Caco-2 (cell line): Measurements from ENCODE around the gene IFNA21. TPM values are rescaled to one million over a fixed set of nuclear protein-coding genes. Genes with fewer than 3 reads are reported as not detected.
"Not testable (repeated sequence)": the region's sequence is repeated elsewhere in the genome, so short reads cannot be mapped to it uniquely, and the experiment has no call there.

Experiments used
- Bru-seq: library from RNA; stranded (reverse); fragments of 400-500 nt; gene quantifications from one replicate; lab custom pipeline; 2021; lab: Mats Ljungman, UMichigan
- BruChase-seq, 2 experiments: library from RNA; stranded (reverse); fragments of 400-500 nt; gene quantifications; one replicate each; lab custom pipeline; 2021; lab: Mats Ljungman, UMichigan
- BruUV-seq: library from RNA; stranded (reverse); fragments of 400-500 nt; replicated peaks from 2 replicates; lab custom pipeline; 2021; lab: Mats Ljungman, UMichigan
- CTCF ChIA-PET: fragments of 300-600 bp; sonication (Branson Sonifier 250); formaldehyde crosslinking; loops from one replicate; lab custom pipeline; 2022; ENCODE audit warnings: antibody characterized with exemption; lab: Charles Lee
- POLR2A ChIA-PET: fragments of 300-600 bp; sonication (Branson Sonifier 250); formaldehyde crosslinking; loops from one replicate; lab custom pipeline; 2022; ENCODE audit warnings: antibody characterized with exemption; lab: Charles Lee
- DNase-seq, 2 experiments: peaks; one replicate each; pipeline versions ENCODE4 v3.0.0 to v3.0.0-alpha.2; 2020 to 2022
- H3K27me3 ChIP-seq: replicated peaks from 2 replicates; pipeline ENCODE4 v1.6.0; 2011; ENCODE audit warnings: low read length; ENCODE audit not compliant: control insufficient read depth, insufficient read depth
- H3K36me3 ChIP-seq: 2 replicates; pipeline ENCODE4 v1.5.1; 2011; ENCODE audit warnings: low read length; ENCODE audit not compliant: control insufficient read depth, insufficient read depth
- H3K4me1 ChIP-seq: fragments of 250-450 bp; sonication (Bioruptor Pico); 2 replicates; pipeline ENCODE4 v1.5.1; 2020; ENCODE audit warnings: mild to moderate bottlenecking
- H3K4me3 ChIP-seq: 2 replicates; pipeline ENCODE4 v1.5.1; 2011; ENCODE audit warnings: low read depth, mild to moderate bottlenecking, control low read depth, low read length
- H3K9me3 ChIP-seq: fragments of 250-450 bp; sonication (Bioruptor Pico); 2 replicates; pipeline ENCODE4 v1.5.1; 2020; ENCODE audit warnings: mild to moderate bottlenecking, moderate library complexity
- H3K27ac Mint-ChIP-seq: one replicate; pipeline ENCODE4 v1.8.0; 2022; ENCODE audit warnings: mixed read lengths; ENCODE audit not compliant: unreplicated experiment
- H3K27me3 Mint-ChIP-seq: one replicate; pipeline ENCODE4 v1.8.0; 2022; ENCODE audit warnings: mixed read lengths; ENCODE audit not compliant: insufficient read depth, unreplicated experiment
- H3K36me3 Mint-ChIP-seq: one replicate; pipeline ENCODE4 v1.8.0; 2022; ENCODE audit warnings: mild to moderate bottlenecking, mixed read lengths; ENCODE audit not compliant: insufficient read depth, unreplicated experiment
- H3K4me1 Mint-ChIP-seq: one replicate; pipeline ENCODE4 v1.8.0; 2022; ENCODE audit warnings: low read depth, mixed read lengths; ENCODE audit not compliant: unreplicated experiment
- H3K4me3 Mint-ChIP-seq: one replicate; pipeline ENCODE4 v1.8.0; 2022; ENCODE audit warnings: mild to moderate bottlenecking, moderate library complexity, mixed read lengths; ENCODE audit not compliant: unreplicated experiment
- H3K9me3 Mint-ChIP-seq: one replicate; pipeline ENCODE4 v1.8.0; 2022; ENCODE audit warnings: mixed read lengths; ENCODE audit not compliant: unreplicated experiment
- CTCF ChIP-seq, 2 experiments: fragments of 200-600 bp in 1 of 2; IDR thresholded peaks; 1 replicate in 1 of 2; 2 replicates in 1 of 2; pipeline versions ENCODE4 v1.5.1 to v1.8.0; 2011 to 2022; ENCODE audit warnings: antibody characterized with exemption in 1 of 2, control low read depth in 1 of 2, inconsistent platforms in 1 of 2, low read depth in 1 of 2, low read length in 1 of 2, mild to moderate bottlenecking in 1 of 2, moderate library complexity in 1 of 2; ENCODE audit not compliant: insufficient read depth in 1 of 2, severe bottlenecking in 1 of 2, unreplicated experiment in 1 of 2
- intact Hi-C: fragments of 100-400 bp; cut with micrococcal nuclease; formaldehyde crosslinking; loops from one replicate; pipeline ENCODE4 v1.10.0; 2022; ENCODE audit not compliant: unreplicated experiment
- long read RNA-seq: library from polyadenylated mRNA; stranded (forward); transcript quantifications from one replicate; pipeline ENCODE4 v2.0.0, GENCODE V29; 2022
- total RNA-seq: library from RNA; stranded (reverse); gene quantifications from 2 replicates; pipeline ENCODE4 v1.2.3, GENCODE V29; 2022

The IFNA21 gene
- total RNA-seq (not detected in 2 replicates), Bru-seq, nascent RNA (not detected), BruChase-seq, experiment 1, labeled RNA remaining after a 2-hour chase (not detected), BruChase-seq, experiment 2, labeled RNA remaining after a 6-hour chase (not detected)
- long read RNA-seq, result 0 reads

GRCh38 chr9:21166560-21166959, at the start of gene IFNA21:
TSS of gene IFNA21 (minus strand) at chr9:21166660. CDS start at chr9:21166612, 48 bp downstream.
- intact Hi-C loops, POLR2A ChIA-PET: not testable (repeated sequence)
- H3K27me3 Mint-ChIP-seq, result peaks cover 15% of the 10 kb centered on the region

GRCh38 chr9:21213411-21214326, 47.2 kb upstream of the IFNA21 start:
- H3K9me3 ChIP-seq, result not testable (repeated sequence)

More at GRCh38 chr9:21166560-21166959, at the start of gene IFNA21:
- H3K4me3 ChIP-seq, H3K27me3 ChIP-seq, CTCF ChIA-PET, H3K4me3 Mint-ChIP-seq, BruUV-seq, H3K36me3 ChIP-seq, DNase-seq, H3K4me1 ChIP-seq, H3K27ac Mint-ChIP-seq, H3K36me3 Mint-ChIP-seq, H3K4me1 Mint-ChIP-seq, H3K9me3 ChIP-seq, H3K9me3 Mint-ChIP-seq: not testable (repeated sequence)

GRCh38 chr9:21212160-21212559, 45.7 kb upstream of the IFNA21 start:
- H3K36me3 Mint-ChIP-seq, H3K27me3 Mint-ChIP-seq, H3K27ac Mint-ChIP-seq, BruUV-seq, H3K4me1 Mint-ChIP-seq, H3K4me1 ChIP-seq, H3K4me3 ChIP-seq, POLR2A ChIA-PET, H3K4me3 Mint-ChIP-seq, CTCF ChIA-PET, H3K9me3 ChIP-seq, DNase-seq, H3K27me3 ChIP-seq, H3K9me3 Mint-ChIP-seq, H3K36me3 ChIP-seq: not testable (repeated sequence)
- intact Hi-C loops, result loop anchor here (10.0 kb wide), 1 partner anchor 243 kb away; no protein-coding TSS in a partner anchor

More at GRCh38 chr9:21213411-21214326, 47.2 kb upstream of the IFNA21 start:
- H3K27me3 ChIP-seq, H3K36me3 ChIP-seq, H3K27ac Mint-ChIP-seq, H3K9me3 Mint-ChIP-seq, BruUV-seq, H3K27me3 Mint-ChIP-seq, DNase-seq, H3K4me3 Mint-ChIP-seq, H3K4me1 ChIP-seq, POLR2A ChIA-PET, H3K4me1 Mint-ChIP-seq, H3K36me3 Mint-ChIP-seq, H3K4me3 ChIP-seq: not testable (repeated sequence)
- intact Hi-C loops, result loop anchor here (10.0 kb wide), 1 partner anchor 241 kb away; no protein-coding TSS in a partner anchor
- TF ChIP-seq CTCF (IDR thresholded peaks at IDR 0.05; ENCODE audit: insufficient read depth in 1 of 2, low read depth in 1 of 2, low read length in 1 of 2, severe bottlenecking in 1 of 2, unreplicated experiment in 1 of 2), result peak in 1 of 2 experiments; percentile 32
- CTCF ChIA-PET, result interaction anchor here (0.6 kb wide), 1 partner anchor 19 kb away, joined by 3 read pairs; no protein-coding TSS in a partner anchor

- DNase-seq, POLR2A ChIA-PET, H3K27me3 ChIP-seq, H3K4me1 Mint-ChIP-seq, H3K4me3 Mint-ChIP-seq, CTCF ChIA-PET, H3K9me3 Mint-ChIP-seq, H3K36me3 ChIP-seq, BruUV-seq, H3K36me3 Mint-ChIP-seq, H3K4me1 ChIP-seq, H3K4me3 ChIP-seq, H3K27me3 Mint-ChIP-seq, H3K27ac Mint-ChIP-seq, H3K9me3 ChIP-seq: not testable (repeated sequence)
- intact Hi-C loops, result loop anchor here (10.0 kb wide), 1 partner anchor 244 kb away; no protein-coding TSS in a partner anchor
Observed at GRCh38 chr9:21210782-21211181, 44.3 kb upstream of the IFNA21 start.
